ENCODE data around the gene FNDC5.

The FNDC5 gene

DNA sequence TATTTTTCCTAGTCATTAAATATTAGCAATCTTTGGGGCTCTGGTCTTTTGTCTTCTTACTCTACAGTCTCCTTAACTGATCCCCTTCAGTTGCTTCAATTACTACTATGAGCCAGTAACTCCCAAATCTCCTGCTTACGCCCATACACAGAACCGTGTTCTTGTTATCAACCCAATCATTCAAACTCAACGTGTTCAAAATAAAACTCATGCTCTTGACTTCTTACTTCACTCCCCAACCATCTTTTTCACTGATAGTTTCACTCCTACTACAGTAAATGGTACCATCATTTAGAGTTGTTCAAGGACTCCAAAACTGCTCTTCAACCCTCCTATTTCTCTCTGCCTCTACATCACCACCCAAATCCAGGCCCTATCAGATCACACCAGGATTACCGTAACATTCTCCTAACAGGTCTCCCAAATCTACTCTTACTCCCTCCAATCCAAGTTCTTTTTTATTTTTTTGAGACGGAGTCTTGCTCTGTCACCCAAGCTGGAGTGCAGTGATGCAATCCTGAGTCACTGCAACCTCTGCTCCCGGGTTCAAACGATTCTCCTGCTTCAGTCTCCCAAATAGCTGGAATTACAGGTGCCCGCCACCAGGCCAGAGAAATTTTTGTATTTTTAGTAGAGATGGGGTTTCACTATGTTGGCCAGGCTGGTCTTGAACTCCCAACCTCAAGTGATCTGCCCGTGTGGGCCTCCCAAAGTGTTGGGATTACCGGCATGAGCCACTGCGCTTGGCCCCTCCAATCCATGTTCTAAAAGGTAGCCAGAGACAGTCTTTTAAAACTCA lies 56.6 kb downstream of the FNDC5 start:
- no peak for DNase-seq (ENCODE audit: low spot score)

Measured in hematopoietic multipotent progenitor cell treated with erythropoietin and hydrocortisone succinate and interleukin-3 and kit ligand, for 15 days (in vitro differentiated cells).